ENCODE data around the gene AP4S1. TPM values are rescaled to one million over a fixed set of nuclear protein-coding genes. Genes with fewer than 3 reads are reported as not detected.
"Not testable (repeated sequence)": the region's sequence is repeated elsewhere in the genome, so short reads cannot be mapped to it uniquely, and the experiment has no call there.

Gene AP4S1
- 12.9 TPM for polyA plus RNA-seq (ENCODE audit: insufficient read length)

GRCh38 chr14:31025367-31026076, at the start of gene AP4S1:
TSS of gene AP4S1 (plus strand) at chr14:31025649. CDS start at chr14:31066197, 40,548 bp downstream.
- DNase-seq, result peak; percentile 67

- DNase-seq, result no peak
Measured at GRCh38 chr14:30977752-30978151, 47.7 kb upstream of the AP4S1 start.

DNA sequence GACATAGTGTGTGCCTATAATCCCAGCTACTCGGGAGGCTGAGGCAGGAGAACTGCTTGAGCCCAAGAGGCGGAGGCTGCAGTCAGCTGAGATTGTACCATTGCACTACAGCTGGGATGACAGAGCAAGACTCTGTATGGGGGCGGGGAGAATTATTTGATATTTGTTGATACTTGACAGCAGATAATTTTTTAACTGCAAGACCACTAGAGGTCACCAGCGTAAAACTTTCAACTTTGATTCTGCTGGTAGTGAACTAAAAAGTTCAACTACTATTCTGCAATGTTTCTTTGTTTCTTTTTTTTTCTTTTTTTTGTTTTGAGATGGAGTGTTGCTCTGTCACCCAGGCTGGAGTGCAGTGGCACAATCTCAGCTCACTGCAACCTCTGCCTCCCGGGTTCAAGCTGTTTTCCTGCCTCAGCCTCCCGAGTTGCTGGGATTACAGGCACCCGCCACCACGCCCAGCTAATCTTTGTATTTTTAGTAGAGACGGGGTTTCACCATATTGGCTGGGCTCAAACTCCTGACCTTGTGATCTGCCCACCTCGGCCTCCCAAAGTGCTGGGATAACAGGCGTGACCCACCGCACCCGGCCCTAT, 45.2 kb upstream of the AP4S1 start:
- DNase-seq, result peak; percentile 65

DNA sequence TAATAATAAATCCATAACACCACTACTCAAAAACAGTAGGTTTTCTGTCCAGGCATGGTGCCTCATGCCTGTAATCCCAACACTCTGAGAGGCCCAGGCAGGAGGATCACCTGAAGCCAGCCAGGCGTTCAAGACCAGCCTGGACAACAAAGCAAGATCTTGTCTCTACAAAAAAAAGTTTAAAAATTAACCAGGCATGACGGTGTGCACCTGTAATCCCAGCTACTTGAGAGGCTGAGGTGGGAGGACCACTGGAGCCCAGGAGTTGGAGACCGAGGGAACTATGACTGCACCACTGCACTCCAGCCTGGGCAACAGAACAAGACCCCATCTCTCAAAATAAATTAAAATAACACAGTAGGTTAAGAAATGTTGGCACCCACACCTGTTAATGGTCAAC, 44.5 kb upstream of the AP4S1 start:
- no peak for DNase-seq

GRCh38 chr14:30982533-30982932, 42.9 kb upstream of the AP4S1 start:
- no peak for DNase-seq

DNA sequence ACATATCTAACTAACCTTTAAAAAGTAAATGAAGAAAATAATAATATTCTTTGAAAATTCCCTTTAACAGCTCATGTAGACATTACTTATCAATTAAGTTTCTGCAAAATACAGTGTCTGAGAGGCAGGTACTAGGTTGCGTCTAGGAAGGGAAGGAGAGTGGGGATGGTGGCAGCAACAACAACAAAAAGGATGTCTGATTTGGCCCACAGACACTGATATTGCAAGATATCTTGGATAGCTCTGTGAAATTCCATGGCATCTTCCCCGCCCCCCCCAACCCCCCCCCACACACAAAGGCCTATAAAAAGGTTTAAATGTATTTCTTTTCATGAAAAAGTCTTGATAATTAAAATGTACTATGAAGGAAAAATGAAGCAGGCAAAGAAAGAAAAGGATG, 41.6 kb upstream of the AP4S1 start:
- DNase-seq, result no peak

GRCh38 chr14:30985796-30986195, 39.7 kb upstream of the AP4S1 start:
- DNase-seq, result no peak

DNA sequence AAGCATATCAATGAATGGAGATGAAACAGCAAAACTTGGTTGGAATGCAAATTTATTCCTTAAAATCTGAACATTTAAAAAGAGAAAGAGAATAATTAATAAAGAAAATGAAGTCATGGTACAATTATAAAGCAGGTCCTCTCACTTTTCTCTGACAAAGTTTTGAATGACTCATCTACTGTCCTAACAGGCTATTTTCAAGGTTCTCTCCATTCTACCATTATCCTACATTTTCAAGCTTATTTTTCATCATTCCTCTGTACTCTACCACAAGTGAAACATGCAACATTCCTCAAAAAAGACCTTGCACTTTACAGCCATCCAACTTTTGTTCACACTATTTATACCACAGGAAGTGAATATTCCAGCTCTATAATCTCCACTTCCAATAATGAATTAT, 36.9 kb upstream of the AP4S1 start:
- DNase-seq, result no peak

DNA sequence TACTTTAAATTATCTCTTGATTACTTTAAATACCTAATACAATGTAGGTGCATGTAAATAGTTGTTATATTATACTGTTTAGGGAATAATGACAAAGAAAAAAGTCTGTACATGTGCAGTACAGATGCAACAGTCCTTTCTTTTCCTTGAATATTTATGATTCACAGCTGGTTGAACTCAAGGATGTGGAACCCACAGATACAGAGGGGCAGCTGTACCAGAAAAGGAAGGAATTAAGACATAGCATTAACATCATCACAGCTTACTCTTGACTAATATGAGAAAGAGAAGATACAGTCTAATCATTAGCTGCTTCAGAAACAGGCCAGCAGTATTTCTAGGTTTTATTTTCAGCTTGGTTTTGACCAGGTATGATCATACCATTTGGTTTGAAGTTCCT, 34.7 kb upstream of the AP4S1 start:
- DNase-seq, result no peak

GRCh38 chr14:30991408-30991807, 34.0 kb upstream of the AP4S1 start:
- no peak for DNase-seq

DNA sequence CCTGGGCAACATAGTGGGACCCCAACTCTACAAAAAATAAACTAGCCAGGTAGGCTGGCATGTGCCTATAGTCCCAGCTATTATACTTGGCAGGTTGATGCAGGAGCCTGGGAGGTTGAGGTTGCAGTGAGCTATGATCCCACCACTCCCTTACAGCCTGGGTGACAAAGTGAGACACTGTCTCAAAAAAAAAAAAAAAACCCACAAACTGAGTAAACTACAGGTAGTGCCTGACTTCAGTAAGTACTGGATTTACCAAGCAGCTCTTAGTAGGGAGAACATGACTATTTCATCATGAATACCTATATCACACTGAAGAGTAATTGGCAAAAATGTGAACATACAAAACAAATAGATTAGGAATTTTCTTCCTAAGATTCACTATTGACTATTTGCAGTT, 32.4 kb upstream of the AP4S1 start:
- no peak for DNase-seq

GRCh38 chr14:30994681-30995620, 30.5 kb upstream of the AP4S1 start:
- DNase-seq, result peak; percentile 44

- DNase-seq, result no peak
Measured at GRCh38 chr14:30995689-30996088, 29.8 kb upstream of the AP4S1 start.

- DNase-seq, result no peak
Measured at GRCh38 chr14:30996892-30997659, 28.4 kb upstream of the AP4S1 start.

DNA sequence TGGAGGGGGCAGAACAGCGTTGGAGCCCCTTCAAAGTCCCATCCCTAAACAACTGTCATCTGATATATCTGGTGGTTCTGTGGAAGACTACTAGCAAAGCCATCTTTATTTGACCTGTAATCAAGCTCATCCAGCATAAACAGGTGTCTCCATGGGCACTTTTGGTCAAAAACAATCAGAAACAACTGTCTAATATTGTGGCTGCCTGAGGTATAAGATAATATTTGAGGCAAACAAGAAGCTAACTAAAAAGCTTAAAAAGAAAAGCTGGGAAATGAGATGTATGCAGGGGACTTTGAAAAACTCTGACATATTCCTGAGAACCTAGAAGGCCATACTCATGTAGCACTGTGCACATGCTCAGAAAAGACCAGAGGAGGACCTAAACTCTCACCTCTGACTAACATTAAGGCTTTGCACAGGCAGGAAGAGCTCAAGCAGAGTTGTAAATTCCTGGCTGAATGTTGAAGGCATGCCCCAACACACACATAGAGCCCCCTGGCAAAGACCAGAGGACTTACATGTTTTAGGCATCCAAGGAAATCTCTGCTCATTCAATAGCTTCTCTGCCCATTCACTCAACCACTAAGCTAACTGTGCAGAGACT, 27.2 kb upstream of the AP4S1 start:
- DNase-seq, result no peak

- no peak for DNase-seq
Measured at GRCh38 chr14:30999038-30999773, 26.2 kb upstream of the AP4S1 start.

DNA sequence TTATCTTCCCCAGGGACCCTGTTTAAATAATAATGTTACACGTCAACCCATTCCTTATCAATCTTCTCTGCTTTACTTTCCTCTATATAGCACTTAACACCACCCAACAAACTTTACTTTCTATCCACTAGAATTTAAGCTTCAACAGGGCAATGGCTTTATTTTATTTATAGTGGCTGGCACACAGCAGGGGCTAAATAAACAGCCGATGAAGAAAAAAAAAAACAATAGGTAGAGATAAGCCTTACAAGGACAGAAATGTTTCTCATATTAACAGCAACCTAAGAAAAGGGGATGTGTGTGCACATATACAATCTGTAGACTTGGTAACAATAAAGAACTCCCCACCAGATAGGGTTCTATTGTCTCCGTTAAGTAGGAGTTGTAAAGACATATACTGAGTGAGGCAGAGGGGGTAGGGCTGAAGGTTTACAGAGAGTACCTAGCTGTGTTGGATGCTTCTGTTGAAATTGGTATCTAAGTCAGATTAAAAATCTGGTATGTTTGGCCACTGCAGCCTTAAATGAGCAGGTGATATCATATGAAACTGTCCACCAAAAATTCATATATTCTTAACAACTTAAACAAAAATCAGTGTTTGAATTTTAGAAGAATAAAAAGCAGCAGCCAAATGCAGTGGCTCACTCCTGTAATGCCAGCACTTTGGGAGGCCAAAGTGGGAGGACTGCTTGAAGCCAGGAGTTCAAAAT, 24.7 kb upstream of the AP4S1 start:
- no peak for DNase-seq

- DNase-seq, result no peak
Measured at GRCh38 chr14:31001339-31001658, 24.1 kb upstream of the AP4S1 start.

DNA sequence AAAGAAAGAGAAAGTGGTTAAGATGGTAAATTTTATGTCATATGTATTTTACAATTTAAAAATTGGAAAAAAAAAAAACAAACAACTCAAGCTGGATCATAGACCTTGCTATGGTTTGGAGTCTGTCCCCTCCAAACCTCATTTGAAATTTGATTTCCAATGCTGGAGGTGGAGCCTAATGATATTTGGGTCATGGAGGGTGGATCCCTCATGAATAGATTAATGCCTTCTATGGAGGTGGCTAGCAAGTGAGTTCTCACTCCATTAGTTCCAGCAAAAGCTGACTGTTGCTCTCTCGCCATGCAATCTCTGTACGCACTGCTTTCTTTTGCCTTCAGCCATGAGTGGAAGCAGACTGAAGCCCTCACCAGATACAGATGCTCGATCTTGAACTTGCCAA, 22.2 kb upstream of the AP4S1 start:
- no peak for DNase-seq

GRCh38 chr14:31004007-31004406, 21.4 kb upstream of the AP4S1 start:
- not testable (repeated sequence) for DNase-seq

DNA sequence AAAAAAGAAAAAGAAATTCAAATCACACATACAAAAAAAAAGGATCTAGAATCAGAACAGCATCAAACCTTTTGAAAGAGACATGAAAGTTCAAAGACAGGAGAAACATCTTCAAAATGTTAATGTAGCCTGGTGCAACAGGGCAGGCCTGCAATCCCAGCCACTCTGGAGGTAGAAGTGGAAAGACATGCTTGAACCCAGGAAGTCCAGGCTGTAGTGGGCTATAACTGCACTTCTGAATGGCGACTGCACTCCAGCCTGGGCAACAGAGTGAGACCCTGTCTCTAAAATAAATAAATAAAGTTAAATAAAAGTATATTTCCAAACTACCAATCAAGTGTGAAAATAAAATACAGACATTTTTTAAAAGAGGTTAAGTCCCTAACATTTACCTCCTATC, 18.7 kb upstream of the AP4S1 start:
- DNase-seq, result no peak
